ENCODE results near the gene LEMD2.

LEMD2 gene

DNA sequence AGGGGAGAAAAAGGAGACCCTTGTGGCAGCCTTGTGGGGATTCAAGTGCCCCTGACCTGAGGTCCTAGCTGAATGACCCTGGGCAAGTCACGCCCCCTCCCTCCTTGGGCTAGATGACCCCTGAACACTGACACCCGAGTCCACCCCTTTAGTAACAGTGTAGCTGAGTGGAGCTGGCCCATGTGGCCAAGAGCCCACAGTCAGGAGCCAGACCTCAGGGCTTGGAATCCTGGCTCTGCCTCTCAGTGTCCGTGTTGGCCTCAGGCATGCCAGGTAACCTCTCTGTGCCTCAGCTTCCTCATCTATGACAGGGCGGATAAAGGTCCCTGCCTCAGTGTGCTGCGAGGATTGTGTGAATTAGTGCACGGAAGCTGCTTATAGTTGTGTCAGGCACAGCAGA is 56.5 kb downstream of the LEMD2 start:
- no peak for DNase-seq

DNA sequence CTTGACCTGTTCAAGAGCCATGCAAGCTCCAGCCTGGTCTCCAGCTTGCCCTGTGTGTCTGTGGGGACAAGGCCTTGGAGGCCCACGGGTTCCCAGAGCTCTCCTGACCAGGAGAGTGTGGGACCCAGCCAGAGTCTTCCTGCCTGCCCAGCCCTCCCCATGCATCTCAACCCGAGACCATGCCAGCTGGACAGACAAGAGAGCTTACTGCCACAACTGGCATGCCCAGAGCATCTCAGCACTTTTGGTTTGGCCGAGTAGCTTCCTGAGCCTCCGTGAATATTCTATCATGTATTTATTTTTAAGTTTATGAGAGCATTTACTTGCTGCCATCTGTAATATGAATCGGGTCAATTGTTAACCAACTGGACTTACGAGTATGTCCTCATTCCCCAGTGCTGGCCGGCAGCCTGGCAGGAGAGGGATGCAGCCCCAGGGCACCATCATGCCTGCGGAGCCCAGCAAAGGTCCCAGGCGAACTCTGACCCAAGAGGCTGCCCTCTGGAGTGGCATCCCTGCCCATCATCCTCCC is 57.1 kb downstream of the LEMD2 start:
- DNase-seq, result no peak

DNA sequence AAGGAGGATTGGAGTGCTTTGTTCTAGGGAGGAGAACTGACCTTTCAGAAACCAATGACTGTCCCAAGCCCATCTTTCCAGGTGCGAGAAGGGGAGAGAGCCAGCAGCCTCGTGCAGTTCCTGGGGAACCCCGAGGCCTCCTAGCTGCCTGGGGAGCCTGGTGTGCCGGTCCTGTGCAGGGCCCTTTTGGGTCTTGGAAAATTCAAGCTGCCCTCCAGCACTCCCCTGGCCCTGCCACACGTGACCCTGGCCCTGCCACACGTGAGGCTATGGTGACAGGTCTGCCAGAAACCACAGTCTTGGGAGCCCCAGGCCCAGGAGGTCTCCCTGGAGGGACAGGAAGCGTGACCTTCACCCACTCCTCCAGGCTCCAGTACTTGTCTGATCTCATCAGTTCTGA is 57.9 kb downstream of the LEMD2 start:
- DNase-seq, result no peak

DNA sequence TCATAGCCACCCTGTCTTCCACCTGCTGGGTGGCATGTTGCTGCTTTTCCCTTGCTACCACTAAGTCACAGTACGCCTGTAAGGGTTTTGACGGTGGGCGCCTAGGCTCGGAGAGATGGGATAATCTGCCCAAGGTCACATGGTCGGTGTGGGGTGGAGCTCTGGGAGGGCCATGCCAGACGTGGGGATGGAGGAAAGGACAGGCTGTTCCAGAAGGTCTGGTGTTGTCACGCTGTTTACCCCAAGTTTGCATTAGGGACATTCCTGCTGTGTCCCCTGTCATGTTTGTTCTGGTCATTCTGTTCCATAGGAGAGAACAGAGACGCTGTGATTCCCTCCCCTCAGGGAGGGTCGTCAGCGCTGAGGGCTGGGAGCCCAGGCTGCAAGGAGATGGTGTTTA is 58.3 kb downstream of the LEMD2 start:
- no peak for DNase-seq

DNA sequence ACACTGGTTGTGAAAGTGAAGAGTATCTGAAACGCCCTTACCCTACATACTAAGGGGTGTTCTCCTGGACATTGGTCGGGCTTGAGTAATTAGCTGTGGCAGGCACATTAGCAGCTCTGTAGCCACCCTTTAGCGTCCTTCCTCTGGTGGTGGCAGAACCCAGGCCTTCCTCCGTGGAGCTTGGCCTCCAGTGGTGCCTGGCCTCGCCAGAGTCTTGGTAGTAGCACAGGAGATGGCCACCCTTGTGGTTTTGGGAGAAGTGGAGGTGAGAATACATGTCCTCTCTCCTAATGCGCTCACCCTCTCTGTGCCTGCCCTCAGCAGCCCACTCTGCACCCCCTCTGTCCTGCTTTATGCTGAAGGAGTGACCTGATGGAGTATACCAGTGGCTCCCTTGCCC is 59.9 kb downstream of the LEMD2 start:
- DNase-seq, result no peak

DNA sequence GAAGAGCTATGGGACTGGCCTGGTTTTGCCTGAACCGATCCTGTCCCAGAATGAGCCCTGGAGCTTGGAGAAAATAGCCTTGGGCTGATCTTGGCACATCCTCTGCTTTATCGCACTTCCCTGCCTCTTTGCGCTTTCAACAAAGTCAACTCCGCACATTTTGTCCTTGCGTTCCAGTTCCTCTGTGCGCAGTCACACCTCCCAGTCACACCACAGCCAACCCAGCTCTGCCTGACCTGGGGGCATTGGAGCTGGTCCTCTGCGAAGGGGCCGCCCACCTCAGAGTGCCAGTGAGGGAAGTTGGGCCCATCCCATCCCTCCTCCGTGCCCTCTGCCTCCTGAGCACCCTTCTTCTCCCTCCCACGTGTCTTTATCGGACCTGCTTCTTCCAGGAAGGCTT is 60.5 kb downstream of the LEMD2 start:
- no peak for DNase-seq

DNA sequence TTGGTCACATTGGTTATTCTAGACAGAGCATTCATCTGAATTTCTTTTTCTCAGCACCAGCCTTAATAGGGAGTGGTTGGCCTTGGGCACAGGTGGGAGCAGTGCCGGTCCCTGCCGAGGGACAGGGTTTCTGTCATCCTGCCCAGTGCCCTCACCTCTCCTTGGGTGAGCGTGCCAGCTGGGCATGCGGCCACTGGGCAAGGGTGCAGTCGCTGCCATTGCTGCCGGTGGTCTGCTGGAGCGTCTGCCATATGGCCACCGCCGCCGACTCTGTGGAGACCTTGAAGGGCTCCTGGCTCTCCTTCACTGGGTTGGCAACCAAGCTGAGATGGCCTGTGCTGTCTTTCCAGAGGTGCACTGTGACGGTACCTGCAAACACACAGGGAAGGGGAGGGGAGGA is 61.0 kb downstream of the LEMD2 start:
- no peak for DNase-seq

DNA sequence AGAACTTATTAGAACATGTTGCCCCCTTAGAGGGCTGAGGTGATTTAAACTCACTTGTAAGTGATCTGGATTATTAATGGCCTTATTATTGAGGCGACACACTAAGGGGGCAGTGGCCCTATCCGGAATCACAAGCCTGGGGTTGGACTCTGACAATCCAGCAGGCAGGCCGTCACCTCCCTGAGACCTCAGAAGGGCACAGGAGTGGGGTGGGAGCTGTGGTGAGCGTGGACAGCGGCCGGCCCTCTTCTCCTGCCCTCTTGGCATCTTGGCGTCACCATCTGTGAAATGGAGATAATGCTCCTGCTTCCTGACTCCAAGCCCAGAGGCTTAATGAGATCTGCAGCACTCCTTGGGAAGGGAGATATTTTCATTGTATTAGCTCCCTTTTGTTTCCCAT is 61.8 kb downstream of the LEMD2 start:
- DNase-seq, result no peak

DNA sequence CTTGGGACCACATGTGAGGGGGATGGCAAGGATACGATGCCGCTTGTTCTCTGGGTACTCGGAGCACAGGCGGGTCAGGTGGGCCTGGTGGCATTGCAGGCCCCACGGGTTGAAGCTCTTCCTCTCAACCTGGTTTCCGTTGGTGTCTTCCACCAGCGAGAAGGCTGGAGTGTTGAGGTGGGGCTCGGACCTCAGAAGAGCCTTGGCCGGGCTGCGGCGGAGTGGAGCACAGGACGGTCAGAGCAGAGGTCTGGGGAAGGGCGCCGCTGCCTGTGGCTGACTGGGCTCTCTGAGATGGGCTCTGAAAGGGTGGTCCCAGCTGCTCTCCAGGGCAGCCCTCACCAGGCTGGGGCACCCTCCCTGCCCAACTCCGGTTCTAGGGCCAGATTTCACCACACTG is 62.2 kb downstream of the LEMD2 start:
- no peak for DNase-seq

DNA sequence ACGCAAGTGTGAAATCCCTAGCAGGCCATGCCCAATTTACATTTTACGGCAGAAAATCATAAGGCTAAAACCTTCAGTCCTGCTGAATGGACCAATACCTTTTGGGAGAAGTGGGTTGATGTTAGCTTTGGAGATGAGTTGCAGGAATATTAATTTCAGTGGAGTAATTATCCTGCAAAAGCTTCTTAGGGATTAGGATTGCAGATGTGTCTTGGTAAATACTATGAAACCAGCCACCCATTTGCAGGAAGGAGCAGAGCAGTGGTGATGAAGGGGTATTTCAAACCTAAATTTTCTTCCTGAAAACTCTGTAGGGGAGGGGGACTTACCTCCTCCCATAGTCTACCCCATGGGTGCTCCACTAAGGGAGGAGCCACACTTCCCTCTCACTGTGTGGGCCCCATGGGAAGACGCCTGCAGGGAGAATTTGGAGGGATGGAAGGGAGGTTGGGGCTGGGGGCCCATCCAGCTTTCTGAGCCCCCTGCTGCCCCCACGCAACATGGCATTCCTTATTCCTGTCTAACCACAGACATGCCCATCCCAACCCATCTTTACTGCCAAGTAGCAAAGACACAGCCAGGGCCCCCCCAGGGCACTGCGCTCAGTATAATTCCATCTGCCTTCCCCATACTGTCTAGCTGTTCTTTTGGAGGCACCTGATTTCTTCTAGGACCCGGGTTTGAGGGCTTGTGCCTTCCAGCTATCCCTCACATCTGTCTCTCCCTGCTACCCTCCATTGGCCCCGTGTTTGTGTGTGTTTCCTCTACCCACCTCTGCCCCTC is 62.8 kb downstream of the LEMD2 start:
- no peak for DNase-seq

DNA sequence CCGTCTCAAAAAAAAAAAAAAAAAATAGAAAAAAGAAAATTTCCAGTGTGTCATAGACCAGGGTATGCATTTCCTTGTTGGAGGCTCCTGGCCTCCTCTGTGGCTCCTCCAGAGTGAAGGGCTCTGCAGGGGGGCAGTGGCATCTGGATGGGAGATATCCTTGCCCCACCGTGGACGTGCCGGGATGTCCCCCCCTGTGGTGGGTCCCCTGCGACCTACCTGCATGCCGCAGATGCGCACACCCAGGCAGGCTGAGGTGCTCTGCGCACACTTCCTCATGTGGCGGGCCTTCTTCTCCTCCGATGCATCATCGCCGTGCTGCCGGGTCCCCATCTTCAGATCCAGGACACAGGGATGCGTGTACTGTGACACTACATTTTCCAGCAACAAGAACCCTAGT is 63.7 kb downstream of the LEMD2 start:
- no peak for DNase-seq

DNA sequence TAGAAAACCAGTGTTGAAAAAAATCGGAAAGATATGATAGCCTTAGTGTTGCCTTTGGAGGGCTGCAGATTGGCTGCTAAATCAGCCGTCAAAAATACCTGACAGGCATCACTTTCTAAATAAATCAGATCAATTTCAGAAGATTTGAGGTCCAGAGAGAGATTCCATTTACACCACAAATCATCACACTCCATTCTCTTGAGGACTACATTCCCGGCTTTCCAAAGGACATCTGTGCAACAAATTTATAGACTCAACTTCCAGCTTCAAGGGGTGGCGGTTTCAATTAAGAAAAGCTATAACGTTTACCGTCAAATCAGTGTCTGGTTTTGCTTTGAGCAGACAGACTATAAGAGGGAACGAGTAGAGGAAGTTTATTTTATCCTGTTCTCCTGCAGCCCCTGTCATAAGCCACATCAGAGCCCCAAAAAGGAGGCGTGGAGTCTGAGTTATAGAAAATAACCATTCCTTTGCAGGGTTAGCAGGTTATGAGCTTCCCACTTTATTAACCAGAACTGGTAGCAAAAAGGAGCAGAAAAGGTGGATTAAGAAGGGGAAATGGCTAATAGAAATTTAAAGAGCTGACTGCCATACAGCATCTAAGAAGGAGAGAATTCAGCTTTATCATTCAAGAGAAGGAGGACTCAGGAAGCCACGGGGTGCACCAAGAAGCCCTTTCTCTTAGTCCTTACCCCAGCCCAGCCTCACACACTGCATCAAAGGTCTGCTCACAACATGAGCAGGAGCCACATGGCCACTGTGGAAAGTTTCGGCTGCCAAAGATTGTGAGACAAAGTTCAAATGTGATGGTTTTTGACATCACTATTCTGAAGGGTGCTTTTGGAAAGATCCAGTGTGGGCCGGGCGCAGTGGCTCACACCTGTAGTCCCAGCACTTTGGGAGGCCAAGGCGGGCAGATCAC is 64.6 kb downstream of the LEMD2 start:
- no peak for DNase-seq

DNA sequence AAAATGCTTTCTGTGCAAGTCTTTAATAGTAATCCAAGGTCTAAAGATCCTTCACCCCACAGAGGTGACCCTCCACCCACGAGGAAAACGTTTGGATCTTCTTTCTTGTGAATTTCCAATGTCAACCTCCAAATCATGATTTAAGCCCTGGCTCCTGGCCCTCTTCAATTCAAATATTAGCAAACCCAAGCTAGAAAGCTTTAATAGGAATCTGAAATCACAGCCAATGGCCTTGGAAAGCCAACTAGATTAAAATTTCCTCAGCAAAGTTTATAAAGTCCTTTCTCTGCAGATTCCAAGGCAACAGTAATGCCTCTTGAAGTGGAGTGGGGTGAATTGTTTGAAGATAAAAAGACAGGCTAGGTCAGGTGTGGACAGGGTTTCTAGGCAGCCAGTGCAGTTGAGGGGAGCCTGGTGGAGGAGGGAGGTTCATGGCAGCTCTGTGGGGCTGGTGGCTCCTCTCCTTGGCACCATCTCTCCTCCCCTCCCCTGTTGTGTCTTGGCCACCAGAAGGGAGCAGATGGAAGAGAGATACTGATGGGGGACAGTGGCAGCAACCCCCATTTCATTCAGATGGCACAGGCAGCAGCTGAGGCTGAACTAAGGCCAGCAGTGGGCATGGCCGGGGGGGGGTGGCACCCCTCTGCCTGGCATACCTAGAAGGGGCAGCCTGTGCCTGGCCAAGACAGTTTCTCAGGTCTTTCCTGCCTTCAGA is 65.4 kb downstream of the LEMD2 start:
- no peak for DNase-seq

DNA sequence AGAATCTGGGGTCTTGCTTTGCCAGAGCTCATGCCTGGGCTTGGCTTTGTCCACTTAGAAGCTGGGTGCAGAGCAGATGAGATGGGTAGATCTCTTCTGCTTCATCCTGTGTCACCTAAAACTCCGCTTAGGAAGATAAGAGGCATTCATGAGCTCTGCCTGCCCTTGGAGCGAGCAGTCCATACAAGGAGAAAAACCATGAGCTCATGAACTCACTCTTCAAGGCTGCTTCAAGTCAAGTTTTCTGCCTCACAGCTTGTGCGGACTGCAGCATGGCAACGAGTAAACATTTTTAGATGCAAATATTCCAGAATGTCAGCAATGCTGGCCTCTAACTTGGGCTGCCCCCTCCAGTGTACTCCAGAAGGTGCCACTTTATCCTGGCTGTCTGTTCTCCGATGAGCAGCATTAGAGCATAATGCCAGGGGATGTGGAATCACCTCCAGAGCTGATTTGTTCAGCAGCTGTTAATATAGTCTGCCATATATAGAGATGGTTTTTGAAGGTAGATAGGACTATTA is 66.8 kb downstream of the LEMD2 start:
- DNase-seq, result no peak

DNA sequence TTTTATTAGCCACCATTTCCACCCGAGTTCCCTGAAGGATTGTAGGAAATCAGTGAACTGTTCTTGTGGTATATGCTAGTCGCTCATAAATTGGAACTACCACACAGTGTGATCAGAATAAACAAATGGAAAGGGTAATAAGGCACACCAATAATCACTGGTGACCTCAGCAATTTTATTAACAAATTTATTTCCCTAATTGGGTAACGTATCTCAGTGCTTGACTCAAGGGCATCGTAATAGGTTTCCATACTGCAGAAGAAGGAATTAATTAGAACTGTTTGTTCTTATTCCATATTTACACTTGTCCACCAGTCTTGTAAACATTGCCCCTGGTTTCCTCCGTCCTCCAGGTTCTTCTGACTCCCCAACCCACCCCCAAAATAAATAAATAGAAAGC is 67.4 kb downstream of the LEMD2 start:
- DNase-seq, result no peak

Measured in NCI-H2081 (cell line).